A673 (cell line): ENCODE measurements around the gene VPS9D1. TPM values are rescaled to one million over a fixed set of nuclear protein-coding genes. Genes with fewer than 3 reads are reported as not detected.

ENCODE experiments used
- Bru-seq: library from RNA; stranded (reverse); fragments of 400-500 nt; gene quantifications from one replicate; lab custom pipeline; 2021; lab: Mats Ljungman, UMichigan
- BruChase-seq, 2 experiments: library from RNA; stranded (reverse); fragments of 400-500 nt; gene quantifications; one replicate each; lab custom pipeline; 2021; lab: Mats Ljungman, UMichigan
- BruUV-seq: library from RNA; stranded (reverse); fragments of 400-500 nt; replicated peaks from 2 replicates; lab custom pipeline; 2021; lab: Mats Ljungman, UMichigan
- CTCF ChIA-PET: fragments of 300-600 bp; sonication (Branson Sonifier 250); formaldehyde crosslinking; loops from one replicate; lab custom pipeline; 2022; ENCODE audit warnings: antibody characterized with exemption; lab: Charles Lee
- POLR2A ChIA-PET: fragments of 300-600 bp; sonication (Branson Sonifier 250); formaldehyde crosslinking; loops from one replicate; lab custom pipeline; 2022; ENCODE audit warnings: antibody characterized with exemption; ENCODE audit not compliant: low non-redundant PET; lab: Charles Lee
- DNase-seq: peaks from one replicate; pipeline ENCODE4 v3.0.0-alpha.2; 2015; ENCODE audit warnings: low spot score
- H3K27ac ChIP-seq: fragments of 200-600 bp; sonication (generic); 2 replicates; pipeline ENCODE4 v1.5.1; 2016; ENCODE audit warnings: mixed run types, low read depth, mild to moderate bottlenecking, mixed read lengths, antibody characterized with exemption, low read length; ENCODE audit not compliant: poor library complexity, severe bottlenecking
- H3K27me3 ChIP-seq: fragments of 200-600 bp; sonication (generic); replicated peaks from 2 replicates; pipeline ENCODE4 v1.6.1; 2017; ENCODE audit warnings: mixed run types, low read depth, mild to moderate bottlenecking, mixed read lengths, antibody characterized with exemption, low read length; ENCODE audit not compliant: insufficient read depth, poor library complexity
- H3K36me3 ChIP-seq: fragments of 200-600 bp; sonication (generic); 2 replicates; pipeline ENCODE4 v1.6.1; 2016; ENCODE audit warnings: mixed run types, mild to moderate bottlenecking, mixed read lengths, antibody characterized with exemption, low read length; ENCODE audit not compliant: insufficient read depth, poor library complexity, severe bottlenecking
- H3K4me1 ChIP-seq: fragments of 200-600 bp; sonication (generic); 2 replicates; pipeline ENCODE4 v1.6.1; 2017; ENCODE audit warnings: mixed run types, mild to moderate bottlenecking, mixed read lengths, antibody characterized with exemption, low read length; ENCODE audit not compliant: insufficient read depth, poor library complexity, severe bottlenecking
- H3K4me3 ChIP-seq: fragments of 200-600 bp; sonication (generic); 2 replicates; pipeline ENCODE4 v1.5.1; 2016; ENCODE audit warnings: low read depth, mixed run types, mild to moderate bottlenecking, mixed read lengths, low read length; ENCODE audit not compliant: poor library complexity, severe bottlenecking
- H3K9me3 ChIP-seq: fragments of 200-600 bp; sonication (generic); 2 replicates; pipeline ENCODE4 v1.6.1; 2016; ENCODE audit warnings: mixed run types, low read depth, mild to moderate bottlenecking, mixed read lengths, antibody characterized with exemption, low read length; ENCODE audit not compliant: poor library complexity, severe bottlenecking
- EZH2 ChIP-seq: fragments of 200-600 bp; sonication (generic); IDR thresholded peaks from 2 replicates; pipeline ENCODE4 v1.6.1; 2017; ENCODE audit warnings: borderline replicate concordance, low read depth, mild to moderate bottlenecking, mixed read lengths, antibody characterized with exemption, low read length; ENCODE audit not compliant: poor library complexity, severe bottlenecking
- intact Hi-C: fragments of 100-400 bp; cut with micrococcal nuclease; formaldehyde crosslinking; loops from one replicate; pipeline ENCODE4 v1.10.0; 2022; ENCODE audit not compliant: unreplicated experiment
- long read RNA-seq: library from polyadenylated mRNA; stranded (forward); transcript quantifications from one replicate; pipeline ENCODE4 v2.0.0, GENCODE V29; 2022
- total RNA-seq: library from RNA; stranded (reverse); gene quantifications from 2 replicates; pipeline ENCODE4 v1.2.3, GENCODE V29; 2021
- TF ChIP-seq, protein P1 (sequence below): fragments of 300-800, 200-600 bp; sonication (generic); conservative IDR thresholded peaks from 2 replicates; pipeline ENCODE4 v1.5.1; 2017; ENCODE audit warnings: low read depth, mild to moderate bottlenecking, antibody characterized with exemption, low read length, moderate library complexity, mixed read lengths

The VPS9D1 gene, protein sequence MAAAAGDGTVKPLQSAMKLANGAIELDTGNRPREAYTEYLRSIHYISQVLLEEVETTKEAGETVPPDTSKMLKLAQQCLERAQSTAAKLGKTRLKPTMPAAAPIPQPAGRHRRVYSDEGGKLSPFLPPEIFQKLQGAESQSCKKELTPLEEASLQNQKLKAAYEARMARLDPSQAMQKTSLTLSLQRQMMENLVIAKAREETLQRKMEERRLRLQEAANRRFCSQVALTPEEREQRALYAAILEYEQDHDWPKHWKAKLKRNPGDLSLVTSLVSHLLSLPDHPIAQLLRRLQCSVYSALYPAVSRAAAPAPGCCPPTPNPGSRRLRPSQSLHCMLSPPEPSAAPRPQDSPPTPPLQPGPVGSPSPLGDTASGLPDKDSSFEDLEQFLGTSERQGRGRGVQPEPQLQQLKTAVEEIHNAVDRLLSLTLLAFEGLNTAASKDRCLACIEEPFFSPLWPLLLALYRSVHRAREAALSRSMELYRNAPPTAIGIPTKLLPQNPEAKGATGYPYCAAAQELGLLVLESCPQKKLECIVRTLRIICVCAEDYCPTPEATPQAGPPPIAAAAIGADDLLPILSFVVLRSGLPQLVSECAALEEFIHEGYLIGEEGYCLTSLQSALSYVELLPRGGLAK
- total RNA-seq (3.4 and 5.6 TPM in 2 replicates), Bru-seq, nascent RNA (percentile 32 among the genes with signal in this experiment), BruChase-seq, experiment 1, labeled RNA remaining after a 2-hour chase (percentile 34 among the genes with signal in this experiment), BruChase-seq, experiment 2, labeled RNA remaining after a 6-hour chase (percentile 46 among the genes with signal in this experiment)
- long read RNA-seq, partial matches to known transcripts: 1 of 7 reads
- long read RNA-seq, other reads (novel, unspliced or antisense): 6 of 7 reads

DNA sequence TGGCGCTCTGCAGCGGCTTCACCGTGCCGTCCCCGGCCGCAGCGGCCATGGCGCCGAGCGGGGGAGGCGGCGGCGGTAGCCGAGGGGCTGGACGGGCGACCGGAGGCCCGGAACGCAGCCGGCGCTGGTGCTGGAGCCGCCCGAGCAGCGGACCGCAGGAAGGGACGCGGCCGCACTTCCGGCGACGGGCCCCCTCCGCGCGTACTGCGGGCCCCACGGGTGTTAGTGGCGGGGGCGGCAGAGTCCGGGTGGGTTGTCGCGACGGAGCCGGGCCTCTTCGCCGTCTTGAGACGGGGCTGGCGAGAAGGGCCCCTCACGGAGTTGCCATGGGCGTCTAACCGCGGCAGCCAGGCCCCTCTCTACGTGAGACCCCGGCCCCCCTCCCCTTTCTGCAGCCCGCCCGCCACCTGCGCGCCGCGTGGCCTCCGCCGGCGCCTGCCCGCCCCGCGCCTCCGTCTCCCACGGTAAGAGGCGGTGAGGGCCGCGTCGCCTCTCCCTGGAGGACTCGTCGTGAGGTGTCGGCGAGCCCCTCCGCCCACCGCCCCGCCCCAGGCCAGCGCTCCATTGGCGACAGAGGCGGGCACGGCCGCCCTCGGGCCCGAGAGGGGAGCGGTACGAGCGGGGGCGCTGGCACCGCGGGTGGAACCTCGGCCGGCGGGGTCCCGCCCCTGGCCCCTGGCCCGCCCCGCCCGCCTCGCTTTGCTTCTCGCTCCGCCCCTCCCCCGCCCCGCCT, at the start of gene VPS9D1, which contains the start of gene ZNF276:
Gene VPS9D1 (minus strand): TSS at position 86 of the 733 bp plus-strand sequence. CDS start 37 bp downstream, at position 49.
Gene ZNF276 (plus strand): TSS at position 725 of the 733 bp plus-strand sequence. CDS start 104 bp downstream, outside the sequence.
- peaks cover 36% of the 10 kb centered on the region for H3K36me3 ChIP-seq
- intact Hi-C loops: no loop called here
- DNase-seq: peak; percentile 88
- H3K4me3 ChIP-seq: peak within 1 kb of the TSS; percentile 96
- BruUV-seq: no TSS peak
- CTCF ChIA-PET: no interaction called here
- no peaks in the 10 kb centered on the region for H3K9me3 ChIP-seq
- peaks cover 17% of the 10 kb centered on the region for H3K4me1 ChIP-seq
- H3K27ac ChIP-seq: peak within 1 kb of the TSS; percentile 93
- H3K27me3 ChIP-seq: no peaks in the 10 kb centered on the region
- POLR2A ChIA-PET: no interaction called here
- no peak for TF ChIP-seq EZH2
- TF ChIP-seq, protein P1, sequence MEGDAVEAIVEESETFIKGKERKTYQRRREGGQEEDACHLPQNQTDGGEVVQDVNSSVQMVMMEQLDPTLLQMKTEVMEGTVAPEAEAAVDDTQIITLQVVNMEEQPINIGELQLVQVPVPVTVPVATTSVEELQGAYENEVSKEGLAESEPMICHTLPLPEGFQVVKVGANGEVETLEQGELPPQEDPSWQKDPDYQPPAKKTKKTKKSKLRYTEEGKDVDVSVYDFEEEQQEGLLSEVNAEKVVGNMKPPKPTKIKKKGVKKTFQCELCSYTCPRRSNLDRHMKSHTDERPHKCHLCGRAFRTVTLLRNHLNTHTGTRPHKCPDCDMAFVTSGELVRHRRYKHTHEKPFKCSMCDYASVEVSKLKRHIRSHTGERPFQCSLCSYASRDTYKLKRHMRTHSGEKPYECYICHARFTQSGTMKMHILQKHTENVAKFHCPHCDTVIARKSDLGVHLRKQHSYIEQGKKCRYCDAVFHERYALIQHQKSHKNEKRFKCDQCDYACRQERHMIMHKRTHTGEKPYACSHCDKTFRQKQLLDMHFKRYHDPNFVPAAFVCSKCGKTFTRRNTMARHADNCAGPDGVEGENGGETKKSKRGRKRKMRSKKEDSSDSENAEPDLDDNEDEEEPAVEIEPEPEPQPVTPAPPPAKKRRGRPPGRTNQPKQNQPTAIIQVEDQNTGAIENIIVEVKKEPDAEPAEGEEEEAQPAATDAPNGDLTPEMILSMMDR: no peak

DNA sequence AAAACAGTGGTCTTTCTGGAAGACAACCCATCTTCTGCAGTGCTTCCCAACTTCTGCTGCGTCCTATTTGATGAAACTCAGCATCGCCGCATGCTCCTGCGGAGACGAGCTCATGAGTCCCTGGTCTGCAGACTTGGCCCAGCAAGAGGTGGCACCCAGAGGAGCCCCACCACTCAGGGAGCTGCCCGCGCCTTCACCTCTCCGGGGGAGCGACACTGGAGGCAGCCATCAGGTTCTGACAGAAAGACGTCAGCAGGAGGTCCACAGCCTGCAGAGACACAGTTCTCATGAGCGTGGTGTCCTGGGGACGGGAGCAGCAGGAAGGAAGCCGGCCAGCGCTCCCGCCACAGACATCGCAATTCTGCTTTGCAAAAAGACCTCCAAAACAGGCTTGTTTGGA, 49.7 kb upstream of the VPS9D1 start:
- intact Hi-C loops: no loop called here
- ChIA-PET POLR2A (no interaction called here), CTCF (interaction anchor here (0.5 to 0.6 kb wide), 2 partner anchors 11 to 67 kb away, joined by 3 to 4 read pairs; no protein-coding TSS in a partner anchor)
- H3K27me3 ChIP-seq: no peaks in the 10 kb centered on the region
- no peaks in the 10 kb centered on the region for H3K9me3 ChIP-seq
- no peak for DNase-seq
- H3K4me1 ChIP-seq: no peaks in the 10 kb centered on the region
- no peak overlapping the region for H3K4me3 ChIP-seq
- TF ChIP-seq, protein P1: no peak
- TF ChIP-seq EZH2: no peak
- peaks cover 91% of the 10 kb centered on the region for H3K36me3 ChIP-seq
- H3K27ac ChIP-seq: no peak overlapping the region
- BruUV-seq: no TSS peak

DNA sequence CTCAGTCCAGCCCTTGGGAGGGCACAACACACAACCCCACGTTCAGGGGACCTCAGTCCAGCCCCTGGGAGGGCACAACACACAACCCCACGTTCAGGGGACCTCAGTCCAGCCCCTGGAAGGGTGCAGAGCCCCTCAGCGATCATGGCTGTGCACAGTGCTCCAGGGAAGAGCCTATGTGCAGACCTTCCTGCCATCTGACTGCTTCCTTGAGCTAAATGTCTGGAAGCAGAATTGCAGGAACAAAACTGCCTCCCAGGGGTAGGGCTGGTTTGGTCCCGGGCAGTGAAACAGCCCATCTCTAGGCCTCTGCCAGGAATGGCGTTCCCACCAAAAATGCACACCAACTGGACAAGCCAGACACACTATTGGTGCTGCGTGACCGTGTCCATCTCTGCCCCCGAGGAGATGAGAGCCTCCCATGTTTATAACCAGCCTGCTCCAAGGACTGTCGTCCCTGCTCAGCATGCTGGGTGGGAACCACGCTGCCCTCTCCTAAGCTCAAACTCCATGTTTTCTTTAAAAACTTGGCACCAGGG, 44.7 kb upstream of the VPS9D1 start:
- H3K36me3 ChIP-seq: peaks cover 81% of the 10 kb centered on the region
- no peak overlapping the region for H3K27ac ChIP-seq
- ChIA-PET CTCF (no interaction called here), POLR2A (no interaction called here)
- no peak overlapping the region for H3K4me3 ChIP-seq
- DNase-seq: no peak
- intact Hi-C loops: no loop called here
- TF ChIP-seq, protein P1: no peak
- no peak for TF ChIP-seq EZH2
- H3K9me3 ChIP-seq: no peaks in the 10 kb centered on the region
- H3K4me1 ChIP-seq: no peaks in the 10 kb centered on the region
- H3K27me3 ChIP-seq: no peaks in the 10 kb centered on the region
- no TSS peak for BruUV-seq
